ENCODE measurements around the gene ERC1.

GRCh38 chr12:1289371-1290155 lies 298.5 kb downstream of the ERC1 start:
- TF ChIP-seq CTCF (IDR thresholded peaks at IDR 0.05; ENCODE audit: poor library complexity, severe bottlenecking) (no peak), EZH2 (IDR thresholded peaks at IDR 0.05; ENCODE audit: borderline replicate concordance, insufficient read depth, low read length, poor library complexity, severe bottlenecking) (no peak), REST (IDR thresholded peaks at IDR 0.05; ENCODE audit: borderline replicate concordance) (no peak), EP300 (conservative IDR thresholded peaks at IDR 0.05; ENCODE audit: poor library complexity, severe bottlenecking) (no peak)

Data from neural cell (in vitro differentiated cells).